K562 (cell line): ENCODE results near the gene DNAJB6. TPM values are rescaled to one million over a fixed set of nuclear protein-coding genes. Genes with fewer than 3 reads are reported as not detected.
A peak's percentile ranks its signal among the peaks of the same experiment; 100 is the strongest.

Source experiments
- BACH1 ChIP-seq: fragments of 200-800 bp; sonication (Bioruptor generic); IDR thresholded peaks from 2 replicates; pipeline ENCODE4 v1.6.1; 2016; ENCODE audit warnings: missing genetic modification characterization, missing compliant biosample characterization
- CBX2 ChIP-seq: fragments of 200-600 bp; sonication (generic); IDR thresholded peaks from one replicate; pipeline ENCODE4 v1.6.1; 2012; ENCODE audit warnings: mild to moderate bottlenecking, low read length, inconsistent platforms; ENCODE audit not compliant: insufficient read depth, poor library complexity, severe bottlenecking
- ESRRB ChIP-seq: fragments of 250-450 bp; sonication (Bioruptor Pico); IDR thresholded peaks from 2 replicates; pipeline ENCODE4 v1.5.0; 2020; ENCODE audit warnings: mild to moderate bottlenecking, moderate library complexity, borderline replicate concordance
- FOS ChIP-seq: IDR thresholded peaks from 3 replicates; pipeline ENCODE4 v1.6.1; 2011; ENCODE audit not compliant: insufficient read length; ENCODE audit errors: extremely low read depth
- ZNF551 ChIP-seq: fragments of 250-450 bp; sonication (Bioruptor Pico); IDR thresholded peaks from 2 replicates; pipeline ENCODE4 v1.5.0; 2021; ENCODE audit warnings: mild to moderate bottlenecking, moderate library complexity
- ZNF561 ChIP-seq: fragments of 450-650 bp; formaldehyde crosslinking; conservative IDR thresholded peaks from 2 replicates; pipeline ENCODE4 v1.4.0; 2020; ENCODE audit warnings: mild to moderate bottlenecking, moderate library complexity
- ZNF639 ChIP-seq, 2 experiments: fragments of 200-800 bp in 1 of 2; sonication (Bioruptor generic) in 1 of 2; sonication (generic) in 1 of 2; formaldehyde crosslinking in 1 of 2; IDR thresholded peaks in 1 of 2; conservative IDR thresholded peaks in 1 of 2; 2 replicates each; pipeline versions ENCODE4 v1.5.0 to v1.6.1; 2016 to 2020; ENCODE audit warnings: missing compliant biosample characterization in 1 of 2, missing genetic modification characterization in 1 of 2, missing genetic modification reagents in 1 of 2
- ZNF696 ChIP-seq: fragments of 250-450 bp; sonication (Bioruptor Pico); conservative IDR thresholded peaks from 2 replicates; pipeline ENCODE4 v1.4.0; 2020; ENCODE audit warnings: mild to moderate bottlenecking, moderate library complexity
- polyA plus RNA-seq, 8 experiments: library from polyadenylated mRNA; depleted of rRNA in 4 of 8; stranded (reverse) in 5 of 8; unstranded in 3 of 8; fragments of >200 nt; fragmentation: Nextera tagmentation in 2 of 8; fragmentation: Illumina TruSeq in 1 of 8; extraction: Ambion mirVana in 2 of 8; extraction: Trizol in 1 of 8; gene quantifications; 2 replicates each; pipeline versions ENCODE4 v1.2.1 to v1.2.3, GENCODE V29; 2011 to 2014; ENCODE audit warnings: inconsistent platforms in 1 of 8, missing spikeins in 1 of 8
- total RNA-seq, 7 experiments: library from RNA; depleted of rRNA in 6 of 7; stranded (reverse); fragments of >200 nt in 6 of 7; fragmentation: Illumina TruSeq in 2 of 7; extraction: Trizol in 2 of 7; gene quantifications; 2 replicates each; pipeline versions ENCODE4 v1.2.1 to v1.2.3, GENCODE V29; 2011 to 2021; ENCODE audit warnings: low replicate concordance in 1 of 7
- TF ChIP-seq, protein P1 (sequence below): sonication (generic); formaldehyde crosslinking; IDR thresholded peaks from 2 replicates; pipeline ENCODE4 v1.8.0; 2022; ENCODE audit warnings: mild to moderate bottlenecking, missing genetic modification reagents
- TF ChIP-seq, protein P2 (sequence below): sonication (generic); formaldehyde crosslinking; IDR thresholded peaks from 2 replicates; pipeline ENCODE4 v1.8.1; 2023; ENCODE audit warnings: mild to moderate bottlenecking, missing genetic modification reagents
- TF ChIP-seq, protein P3 (sequence below), 2 experiments: fragments of 450-650 bp in 1 of 2; sonication (generic) in 1 of 2; formaldehyde crosslinking in 1 of 2; IDR thresholded peaks; 2 replicates each; pipeline versions ENCODE4 v1.7.1 to v1.9.0; 2016 to 2022; ENCODE audit warnings: inconsistent platforms in 1 of 2, mild to moderate bottlenecking in 1 of 2, missing genetic modification reagents in 1 of 2

Gene DNAJB6
- total and polyA plus RNA-seq, 9 of the 15 experiments (the other 6 are each of a cell fraction or from before 2014, with no cell fraction given): 84.5 to 158 (median 135) TPM

GRCh38 chr7:157397731-157398691 lies 61.2 kb downstream of the DNAJB6 start (continued):
- TF ChIP-seq, protein P1, sequence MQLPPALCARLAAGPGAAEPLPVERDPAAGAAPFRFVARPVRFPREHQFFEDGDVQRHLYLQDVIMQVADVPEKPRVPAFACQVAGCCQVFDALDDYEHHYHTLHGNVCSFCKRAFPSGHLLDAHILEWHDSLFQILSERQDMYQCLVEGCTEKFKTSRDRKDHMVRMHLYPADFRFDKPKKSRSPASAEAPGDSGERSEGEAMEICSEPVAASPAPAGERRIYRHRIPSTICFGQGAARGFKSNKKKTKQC (CRISPR knock-in tag): peak; percentile 88; the same call in 1 of the 2 replicates
- TF ChIP-seq ZNF551 (CRISPR knock-in tag): no peak
- TF ChIP-seq ESRRB (CRISPR knock-in tag): no peak
- TF ChIP-seq FOS: no peak
- TF ChIP-seq, protein P2, sequence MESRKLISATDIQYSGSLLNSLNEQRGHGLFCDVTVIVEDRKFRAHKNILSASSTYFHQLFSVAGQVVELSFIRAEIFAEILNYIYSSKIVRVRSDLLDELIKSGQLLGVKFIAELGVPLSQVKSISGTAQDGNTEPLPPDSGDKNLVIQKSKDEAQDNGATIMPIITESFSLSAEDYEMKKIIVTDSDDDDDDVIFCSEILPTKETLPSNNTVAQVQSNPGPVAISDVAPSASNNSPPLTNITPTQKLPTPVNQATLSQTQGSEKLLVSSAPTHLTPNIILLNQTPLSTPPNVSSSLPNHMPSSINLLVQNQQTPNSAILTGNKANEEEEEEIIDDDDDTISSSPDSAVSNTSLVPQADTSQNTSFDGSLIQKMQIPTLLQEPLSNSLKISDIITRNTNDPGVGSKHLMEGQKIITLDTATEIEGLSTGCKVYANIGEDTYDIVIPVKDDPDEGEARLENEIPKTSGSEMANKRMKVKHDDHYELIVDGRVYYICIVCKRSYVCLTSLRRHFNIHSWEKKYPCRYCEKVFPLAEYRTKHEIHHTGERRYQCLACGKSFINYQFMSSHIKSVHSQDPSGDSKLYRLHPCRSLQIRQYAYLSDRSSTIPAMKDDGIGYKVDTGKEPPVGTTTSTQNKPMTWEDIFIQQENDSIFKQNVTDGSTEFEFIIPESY (CRISPR knock-in tag): peak; percentile 58; the same call in 1 of the 2 replicates
- TF ChIP-seq BACH1 (tag): no peak
- TF ChIP-seq ZNF639 (CRISPR knock-in tag; conservative IDR thresholded peaks at IDR 0.05 in 1 of 2, IDR thresholded peaks at IDR 0.05 in 1 of 2): peak in 1 of 2 experiments; percentile 75; a peak in 1 of 4 replicates
- no peak for TF ChIP-seq ZNF561 (CRISPR knock-in tag)
- TF ChIP-seq ZNF696: no peak
- TF ChIP-seq, protein P3, sequence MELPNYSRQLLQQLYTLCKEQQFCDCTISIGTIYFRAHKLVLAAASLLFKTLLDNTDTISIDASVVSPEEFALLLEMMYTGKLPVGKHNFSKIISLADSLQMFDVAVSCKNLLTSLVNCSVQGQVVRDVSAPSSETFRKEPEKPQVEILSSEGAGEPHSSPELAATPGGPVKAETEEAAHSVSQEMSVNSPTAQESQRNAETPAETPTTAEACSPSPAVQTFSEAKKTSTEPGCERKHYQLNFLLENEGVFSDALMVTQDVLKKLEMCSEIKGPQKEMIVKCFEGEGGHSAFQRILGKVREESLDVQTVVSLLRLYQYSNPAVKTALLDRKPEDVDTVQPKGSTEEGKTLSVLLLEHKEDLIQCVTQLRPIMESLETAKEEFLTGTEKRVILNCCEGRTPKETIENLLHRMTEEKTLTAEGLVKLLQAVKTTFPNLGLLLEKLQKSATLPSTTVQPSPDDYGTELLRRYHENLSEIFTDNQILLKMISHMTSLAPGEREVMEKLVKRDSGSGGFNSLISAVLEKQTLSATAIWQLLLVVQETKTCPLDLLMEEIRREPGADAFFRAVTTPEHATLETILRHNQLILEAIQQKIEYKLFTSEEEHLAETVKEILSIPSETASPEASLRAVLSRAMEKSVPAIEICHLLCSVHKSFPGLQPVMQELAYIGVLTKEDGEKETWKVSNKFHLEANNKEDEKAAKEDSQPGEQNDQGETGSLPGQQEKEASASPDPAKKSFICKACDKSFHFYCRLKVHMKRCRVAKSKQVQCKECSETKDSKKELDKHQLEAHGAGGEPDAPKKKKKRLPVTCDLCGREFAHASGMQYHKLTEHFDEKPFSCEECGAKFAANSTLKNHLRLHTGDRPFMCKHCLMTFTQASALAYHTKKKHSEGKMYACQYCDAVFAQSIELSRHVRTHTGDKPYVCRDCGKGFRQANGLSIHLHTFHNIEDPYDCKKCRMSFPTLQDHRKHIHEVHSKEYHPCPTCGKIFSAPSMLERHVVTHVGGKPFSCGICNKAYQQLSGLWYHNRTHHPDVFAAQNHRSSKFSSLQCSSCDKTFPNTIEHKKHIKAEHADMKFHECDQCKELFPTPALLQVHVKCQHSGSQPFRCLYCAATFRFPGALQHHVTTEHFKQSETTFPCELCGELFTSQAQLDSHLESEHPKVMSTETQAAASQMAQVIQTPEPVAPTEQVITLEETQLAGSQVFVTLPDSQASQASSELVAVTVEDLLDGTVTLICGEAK (IDR thresholded peaks at IDR 0.05): peak; percentile 19; the same call in 1 of the 2 replicates
- TF ChIP-seq, protein P3 (CRISPR knock-in tag; IDR thresholded peaks at IDR 0.05): no peak
- TF ChIP-seq CBX2: no peak
